Measurements from ENCODE around the gene PUM1.
"Not testable (repeated sequence)": the region's sequence is repeated elsewhere in the genome, so short reads cannot be mapped to it uniquely, and the experiment has no call there.

PUM1 gene

GRCh38 chr1:31063631-31064030, 1.9 kb downstream of the PUM1 start:
- no peak for DNase-seq (ENCODE audit: low read depth in 2 of 2, low spot score in 1 of 2)

DNA sequence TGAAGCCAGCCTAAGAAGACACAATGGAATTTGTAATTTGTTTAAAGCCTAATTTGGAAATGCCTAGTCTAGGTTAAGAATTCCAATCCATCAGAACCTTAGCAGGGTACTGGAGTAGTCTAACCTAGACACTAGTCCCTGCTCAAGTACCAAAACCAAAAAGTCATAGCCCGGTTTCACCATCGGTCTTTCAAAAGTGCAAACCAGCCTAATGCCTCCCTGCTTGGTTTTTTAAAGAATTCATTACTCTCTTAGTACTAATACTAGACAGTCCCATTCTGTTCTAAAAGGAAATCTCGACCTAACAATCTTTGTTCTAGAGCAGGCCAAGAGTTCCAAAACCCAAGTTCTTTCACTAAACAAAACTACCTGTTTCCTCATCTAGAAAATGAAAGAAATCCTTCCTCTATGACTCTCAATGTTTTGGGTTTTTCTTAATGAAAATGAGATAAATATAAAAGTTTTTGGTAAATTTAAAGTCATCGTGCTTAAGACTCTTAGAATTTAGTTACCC, 2.6 kb downstream of the PUM1 start:
- no peak for DNase-seq (ENCODE audit: low read depth in 2 of 2, low spot score in 1 of 2)

DNA sequence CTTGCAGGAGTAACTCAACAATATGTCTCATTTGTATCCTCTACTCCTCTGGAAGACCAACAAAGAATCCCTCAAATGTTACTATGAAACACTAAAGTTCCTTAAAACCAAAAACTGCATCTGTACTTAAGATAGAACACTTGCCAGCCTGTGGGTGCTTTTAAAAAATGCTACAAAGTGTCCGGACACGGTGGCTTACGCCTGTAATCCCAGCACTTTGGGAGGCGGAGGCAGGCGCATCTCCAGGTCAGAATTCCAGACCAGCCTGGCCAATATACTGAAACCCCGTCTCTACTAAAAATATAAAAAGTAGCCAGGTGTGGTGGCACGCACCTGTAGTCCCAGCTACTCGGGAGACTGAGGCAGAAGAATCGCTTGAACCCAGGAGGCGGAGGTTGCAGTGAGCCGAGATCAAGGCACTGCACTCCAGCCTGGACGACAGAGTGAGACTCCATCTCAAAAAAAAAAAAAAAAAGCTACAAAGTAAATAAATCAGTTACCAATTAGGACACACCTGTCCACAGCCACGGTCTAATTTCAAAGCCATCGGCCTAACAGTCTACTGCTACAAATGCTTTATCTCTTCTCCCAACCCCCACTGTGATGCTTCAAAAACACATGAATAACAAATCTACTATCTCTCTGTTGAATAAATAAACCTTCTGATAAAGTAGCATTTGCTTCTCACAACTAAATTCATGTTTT, 3.2 kb downstream of the PUM1 start:
- not testable (repeated sequence) for DNase-seq (ENCODE audit: low read depth in 2 of 2, low spot score in 1 of 2)

GRCh38 chr1:31058012-31058411, 7.5 kb downstream of the PUM1 start:
- DNase-seq (ENCODE audit: low read depth in 2 of 2, low spot score in 1 of 2), result no peak

GRCh38 chr1:31055953-31056352, 9.6 kb downstream of the PUM1 start:
- no peak for DNase-seq (ENCODE audit: low read depth in 2 of 2, low spot score in 1 of 2)

- no peak for DNase-seq (ENCODE audit: low read depth in 2 of 2, low spot score in 1 of 2)
Measured at GRCh38 chr1:31055501-31055900, 10.0 kb downstream of the PUM1 start.

DNA sequence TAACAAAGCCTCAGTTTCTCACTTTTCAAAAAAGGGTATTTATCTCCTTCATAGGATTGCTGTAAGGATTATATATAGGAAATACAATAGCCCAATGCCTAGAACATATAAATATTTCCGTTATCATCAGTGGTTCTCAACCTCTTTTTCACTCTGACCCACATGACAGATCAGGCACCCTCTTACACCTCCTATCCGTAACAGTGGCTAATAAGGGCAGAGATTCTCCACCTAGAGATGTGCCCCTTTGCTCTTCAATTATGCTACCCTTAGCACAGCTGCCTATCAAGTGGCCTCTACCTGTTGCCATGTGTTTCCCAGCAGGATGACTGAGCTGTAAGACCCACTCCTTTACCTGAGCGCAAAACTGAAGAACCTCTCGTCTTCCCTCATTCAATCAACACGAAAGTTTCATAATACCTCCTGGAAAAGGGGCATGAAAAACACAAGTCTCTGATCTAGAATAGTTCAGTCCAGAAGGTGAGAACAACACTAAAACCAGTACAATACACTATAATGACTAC, 10.5 kb downstream of the PUM1 start:
- no peak for DNase-seq (ENCODE audit: low read depth in 2 of 2, low spot score in 1 of 2)

DNA sequence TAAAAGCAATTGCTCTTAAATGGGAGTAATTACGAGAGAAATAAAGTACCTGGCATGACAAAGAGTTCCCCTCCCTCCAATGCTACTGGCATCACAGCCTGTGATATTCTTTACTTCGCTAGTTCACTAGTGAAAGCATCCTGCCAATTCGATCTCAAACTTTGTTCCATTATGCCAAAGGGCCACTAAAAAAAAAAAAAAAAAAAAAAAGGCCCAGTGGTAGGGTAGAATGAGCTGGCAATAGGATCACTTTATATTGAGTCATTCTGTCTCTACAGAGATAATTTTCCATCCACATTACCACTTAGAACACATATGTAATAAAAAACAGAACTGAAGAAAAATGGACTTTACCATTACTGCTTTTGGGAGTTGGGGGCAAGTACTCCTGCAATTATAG, 11.2 kb downstream of the PUM1 start:
- no peak for DNase-seq (ENCODE audit: low read depth in 2 of 2, low spot score in 1 of 2)

DNA sequence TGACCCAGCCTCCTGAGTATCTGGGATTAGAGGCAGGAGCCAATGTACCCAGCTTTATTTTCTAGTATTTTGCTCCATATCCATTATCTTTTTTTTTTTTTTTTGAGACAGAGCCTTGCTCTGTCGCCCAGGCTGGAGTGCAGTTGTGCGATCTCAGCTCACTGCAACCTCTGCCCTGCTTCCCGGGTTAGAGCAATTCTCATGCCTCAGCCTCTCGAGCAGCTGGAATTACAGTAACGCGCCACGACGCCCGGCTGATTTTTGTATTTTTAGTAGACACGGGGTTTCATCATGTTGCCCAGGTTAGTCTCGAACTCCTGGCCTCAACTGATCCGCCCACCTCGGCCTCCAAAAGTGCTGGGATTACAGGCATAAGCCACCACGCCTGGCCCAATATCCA, 12.9 kb downstream of the PUM1 start:
- DNase-seq (ENCODE audit: low read depth in 2 of 2, low spot score in 1 of 2), result not testable (repeated sequence)

- DNase-seq (ENCODE audit: low read depth in 2 of 2, low spot score in 1 of 2), result no peak
Measured at GRCh38 chr1:31051611-31052010, 13.9 kb downstream of the PUM1 start.

- not testable (repeated sequence) for DNase-seq (ENCODE audit: low read depth in 2 of 2, low spot score in 1 of 2)
Measured at GRCh38 chr1:31047507-31047906, 18.0 kb downstream of the PUM1 start.

DNA sequence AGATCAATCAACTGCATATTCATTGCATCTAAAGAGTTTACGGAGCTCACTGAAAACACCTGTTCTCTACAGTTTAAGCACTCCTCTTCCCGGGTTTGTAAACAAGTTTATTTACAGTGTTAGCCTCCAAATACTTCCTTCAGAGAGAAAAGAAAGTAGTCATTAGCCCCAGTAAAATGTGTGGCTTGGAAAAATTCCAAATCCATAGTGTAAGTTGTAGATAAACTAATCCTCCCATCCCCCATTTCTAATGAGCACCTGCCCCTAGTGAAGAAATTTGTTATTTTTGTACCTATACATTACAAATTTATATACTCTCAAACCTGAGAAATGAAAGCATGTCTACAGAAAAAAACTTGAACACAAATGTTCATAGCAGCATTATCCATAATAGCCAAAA, 21.9 kb downstream of the PUM1 start:
- DNase-seq (ENCODE audit: low read depth in 2 of 2, low spot score in 1 of 2), result no peak

- DNase-seq (ENCODE audit: low read depth in 2 of 2, low spot score in 1 of 2), result no peak
Measured at GRCh38 chr1:31042656-31043055, 22.9 kb downstream of the PUM1 start.

DNA sequence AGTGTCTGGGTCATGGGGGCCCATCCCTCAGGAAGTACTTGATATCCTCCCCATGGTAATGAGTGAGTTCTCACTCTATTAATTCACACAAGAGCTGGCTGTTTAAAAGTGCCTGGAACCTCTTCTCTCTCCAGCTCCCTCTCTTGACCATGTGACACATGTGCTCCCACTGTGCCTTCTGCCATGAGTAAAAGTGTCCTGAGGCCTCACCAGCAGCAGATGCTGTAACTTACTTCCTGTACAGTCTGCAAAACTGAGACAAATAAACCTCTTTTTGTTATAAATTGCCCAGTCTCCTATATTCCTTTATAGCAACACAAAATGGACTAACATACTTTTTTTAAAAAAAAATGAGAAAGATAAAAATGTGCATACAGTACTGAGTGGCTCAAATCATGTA, 24.0 kb downstream of the PUM1 start:
- DNase-seq (ENCODE audit: low read depth in 2 of 2, low spot score in 1 of 2), result no peak

DNA sequence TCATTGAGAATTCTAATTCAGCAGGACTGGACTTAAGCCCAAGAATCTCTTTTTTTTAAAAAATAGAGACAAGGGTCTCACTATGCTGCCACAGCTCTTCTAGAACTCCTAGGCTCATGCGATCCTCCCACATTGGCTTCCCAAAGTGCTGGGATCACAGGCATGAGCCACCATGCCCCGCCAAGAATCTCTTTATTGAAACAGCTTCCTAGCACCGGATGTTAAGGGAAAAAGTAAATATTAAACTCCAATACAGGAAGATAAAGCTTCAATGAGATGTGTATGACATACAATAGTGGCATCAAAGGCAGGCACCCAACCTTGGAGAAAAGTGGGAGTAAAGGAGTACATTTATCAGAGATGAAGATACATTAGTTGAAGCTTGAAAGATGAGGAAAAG, 25.5 kb downstream of the PUM1 start:
- DNase-seq (ENCODE audit: low read depth in 2 of 2, low spot score in 1 of 2), result no peak

DNA sequence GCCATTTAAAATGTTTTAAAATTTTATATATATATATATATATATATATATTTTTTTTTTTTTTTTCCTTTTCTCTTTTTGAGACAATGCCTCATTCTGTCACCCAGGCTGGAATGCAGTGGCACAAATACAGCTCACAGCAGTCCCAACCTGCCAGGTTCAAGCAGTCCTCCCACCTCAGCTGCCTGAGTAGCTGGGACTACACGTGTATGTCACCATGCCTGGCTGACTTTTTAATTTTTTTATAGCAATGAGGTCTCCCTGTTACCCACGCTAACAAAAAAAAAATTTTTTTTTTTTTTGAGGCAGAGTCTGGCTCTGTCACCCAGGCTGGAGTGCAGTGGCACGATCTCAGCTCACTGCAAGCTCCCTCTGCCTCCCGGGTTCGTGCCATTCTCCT, 26.6 kb downstream of the PUM1 start:
- DNase-seq (ENCODE audit: low read depth in 2 of 2, low spot score in 1 of 2), result not testable (repeated sequence)

- no peak for DNase-seq (ENCODE audit: low read depth in 2 of 2, low spot score in 1 of 2)
Measured at GRCh38 chr1:31038360-31038759, 27.2 kb downstream of the PUM1 start.

DNA sequence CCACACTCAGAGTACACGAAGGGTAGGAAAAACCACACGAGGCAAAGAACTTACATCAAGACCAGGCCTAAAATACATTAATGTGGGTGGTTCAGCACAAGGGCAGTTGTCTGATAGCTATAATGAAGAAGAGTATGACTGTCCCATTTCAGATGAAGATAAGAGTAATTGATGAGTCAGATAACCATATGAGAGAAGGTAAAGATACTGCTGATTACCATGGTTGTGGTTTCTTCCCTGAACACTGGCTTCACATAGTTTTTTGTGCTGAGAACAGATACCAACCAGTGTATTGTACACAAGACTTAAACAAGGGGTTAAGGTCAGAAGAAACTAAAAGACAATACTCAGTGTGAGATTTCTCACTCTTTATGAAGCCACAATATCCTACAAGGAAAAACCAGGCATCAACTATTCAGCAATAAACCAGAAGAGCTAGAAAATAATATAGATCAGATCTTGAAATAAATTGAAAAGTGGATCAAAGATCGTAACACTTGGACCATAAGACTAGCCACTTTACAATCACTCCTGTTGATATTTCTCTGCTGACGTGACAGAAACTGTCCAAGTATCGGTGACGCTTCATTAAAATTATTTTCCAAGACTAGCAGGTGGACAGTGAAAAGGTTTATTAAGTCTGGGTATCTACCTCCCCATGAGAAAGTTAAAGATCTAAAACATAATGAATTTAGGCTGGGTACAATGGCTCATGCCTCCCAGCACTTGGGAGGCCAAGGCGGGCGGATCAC, 28.6 kb downstream of the PUM1 start:
- DNase-seq (ENCODE audit: low read depth in 2 of 2, low spot score in 1 of 2), result no peak

GRCh38 chr1:31033598-31033997, 31.9 kb downstream of the PUM1 start:
- DNase-seq (ENCODE audit: low read depth in 2 of 2, low spot score in 1 of 2), result no peak

GRCh38 chr1:31032266-31032665, 33.3 kb downstream of the PUM1 start:
- no peak for DNase-seq (ENCODE audit: low read depth in 2 of 2, low spot score in 1 of 2)

GRCh38 chr1:31031330-31032143, 34.0 kb downstream of the PUM1 start:
- DNase-seq (ENCODE audit: low read depth in 2 of 2, low spot score in 1 of 2), result no peak

Measured in stimulated activated CD8-positive, alpha-beta memory T cell treated with anti-CD3 and anti-CD28 coated beads, Interleukin-4, amount 100 ng/mL, for 4 hours (primary cell).